B cell (primary cell): ENCODE results near the gene MLIP. TPM values are rescaled to one million over a fixed set of nuclear protein-coding genes. Genes with fewer than 3 reads are reported as not detected.

Experiments used
- ATAC-seq: fragments of 200-7000 bp; cut with Tn5 transposase; one replicate; pipeline ENCODE4 v1.10.0; 2021; ENCODE audit warnings: low read depth, mild to moderate bottlenecking, moderate number of reproducible peaks, moderate library complexity
- CTCF ChIA-PET: fragments of 350-600 bp; sonication (Branson Sonifier 250); formaldehyde crosslinking; loops from one replicate; lab custom pipeline; 2021; ENCODE audit warnings: antibody characterized with exemption, inconsistent platforms; lab: Charles Lee
- POLR2A ChIA-PET: fragments of 350-600 bp; sonication (Branson Sonifier 250); formaldehyde crosslinking; loops from one replicate; lab custom pipeline; 2021; ENCODE audit warnings: antibody characterized with exemption; lab: Charles Lee
- DNase-seq: peaks from one replicate; pipeline ENCODE4 v3.0.0; 2013
- H2AFZ ChIP-seq: 2 replicates; pipeline ENCODE4 v1.6.1; 2012; ENCODE audit warnings: mild to moderate bottlenecking, low read depth, low read length; ENCODE audit not compliant: insufficient read depth, poor library complexity, severe bottlenecking
- H3K27ac ChIP-seq, 2 donors: 1 replicate in 1 of 2; 2 replicates in 1 of 2; pipeline ENCODE4 v1.5.1; 2012 to 2013; ENCODE audit warnings: low read length in 2 of 2, mild to moderate bottlenecking in 2 of 2, moderate library complexity in 1 of 2
- H3K27me3 ChIP-seq, 4 experiments: fragments of 200-600 bp in 1 of 4; sonication (generic) in 1 of 4; replicated peaks in 1 of 4; 1 replicate in 2 of 4; 2 replicates in 2 of 4; pipeline versions ENCODE4 v1.6.1 to v1.7.0; 2013 to 2016; ENCODE audit warnings: low read length in 3 of 4, mild to moderate bottlenecking in 2 of 4, mixed read lengths in 1 of 4, moderate library complexity in 1 of 4; ENCODE audit not compliant: insufficient read depth in 4 of 4, control insufficient read depth in 3 of 4; ENCODE audit errors: control extremely low read depth in 1 of 4
- H3K36me3 ChIP-seq, 2 experiments: replicated peaks in 1 of 2; 1 replicate in 1 of 2; 2 replicates in 1 of 2; pipeline versions ENCODE4 v1.6.1 to v1.7.1; 2013; ENCODE audit warnings: low read length in 1 of 2; ENCODE audit not compliant: insufficient read depth in 2 of 2, control insufficient read depth in 1 of 2; ENCODE audit errors: control extremely low read depth in 1 of 2, extremely low read depth in 1 of 2
- H3K4me1 ChIP-seq, 2 donors: fragments of 200-600 bp in 1 of 2; sonication (generic) in 1 of 2; 1 replicate in 1 of 2; 2 replicates in 1 of 2; pipeline versions ENCODE4 v1.5.1 to v1.6.1; 2013 to 2017; ENCODE audit warnings: low read length in 2 of 2; ENCODE audit not compliant: control insufficient read depth in 2 of 2, insufficient read depth in 2 of 2
- H3K4me2 ChIP-seq: replicated peaks from 2 replicates; pipeline ENCODE3; 2012; ENCODE audit warnings: mild to moderate bottlenecking, low read depth, low read length; ENCODE audit not compliant: poor library complexity, severe bottlenecking
- H3K4me3 ChIP-seq, 5 experiments: fragments of 200-600 bp in 1 of 5; sonication (generic) in 1 of 5; 1 replicate in 3 of 5; 2 replicates in 2 of 5; pipeline versions ENCODE4 v1.5.1 to v1.7.0; 2011 to 2016; ENCODE audit warnings: low read length in 4 of 5, mild to moderate bottlenecking in 4 of 5, low read depth in 2 of 5, control low read depth in 1 of 5, moderate library complexity in 1 of 5; ENCODE audit not compliant: insufficient read depth in 1 of 5; ENCODE audit errors: control extremely low read depth in 1 of 5, extremely low read depth in 1 of 5
- H3K79me2 ChIP-seq: fragments of 200-600 bp; sonication (generic); one replicate; pipeline ENCODE4 v1.6.0; 2016; ENCODE audit warnings: low read length; ENCODE audit not compliant: control insufficient read depth, insufficient read depth
- H3K9ac ChIP-seq: fragments of 200-600 bp; sonication (generic); 2 replicates; pipeline ENCODE4 v1.6.1; 2017; ENCODE audit warnings: mild to moderate bottlenecking, low read length, moderate library complexity
- H3K9me3 ChIP-seq, 3 donors: one replicate each; pipeline versions ENCODE4 v1.6.1 to v1.7.1; 2013; ENCODE audit warnings: low read length in 2 of 3; ENCODE audit not compliant: control insufficient read depth in 2 of 3, insufficient read depth in 1 of 3; ENCODE audit errors: control extremely low read depth in 1 of 3
- H4K20me1 ChIP-seq: 2 replicates; pipeline ENCODE4 v1.6.0; 2012; ENCODE audit warnings: mild to moderate bottlenecking, low read length; ENCODE audit not compliant: insufficient read depth, control insufficient read depth, poor library complexity, severe bottlenecking
- H3K27ac Mint-ChIP-seq: one replicate; pipeline ENCODE4 v1.8.0; 2021; ENCODE audit warnings: mixed read lengths
- H3K27me3 Mint-ChIP-seq: one replicate; pipeline ENCODE4 v1.8.0; 2021; ENCODE audit warnings: mixed read lengths
- H3K4me1 Mint-ChIP-seq: one replicate; pipeline ENCODE4 v1.8.0; 2021; ENCODE audit warnings: mixed read lengths
- H3K4me3 Mint-ChIP-seq: one replicate; pipeline ENCODE4 v1.8.0; 2021; ENCODE audit warnings: mixed read lengths
- H3K9me3 Mint-ChIP-seq: one replicate; pipeline ENCODE4 v1.8.0; 2022; ENCODE audit warnings: mixed read lengths; ENCODE audit not compliant: insufficient read depth
- CTCF ChIP-seq: fragments of 200-600 bp; IDR thresholded peaks from one replicate; pipeline ENCODE4 v1.8.0; 2022; ENCODE audit warnings: antibody characterized with exemption, mild to moderate bottlenecking
- EZH2 ChIP-seq: IDR thresholded peaks from 2 replicates; pipeline ENCODE4 v1.6.1; 2012; ENCODE audit warnings: borderline replicate concordance, low read depth, mild to moderate bottlenecking, moderate library complexity, low read length; ENCODE audit not compliant: insufficient read depth, poor library complexity, severe bottlenecking
- intact Hi-C: fragments of 100-400 bp; cut with micrococcal nuclease; formaldehyde crosslinking; loops from one replicate; pipeline ENCODE4 v1.10.0; 2022
- polyA plus RNA-seq: library from polyadenylated mRNA; depleted of rRNA; stranded (reverse); fragments of >200 nt; gene quantifications from 2 replicates; pipeline ENCODE4 v1.2.3, GENCODE V29; 2012
- total RNA-seq, 2 donors: library from RNA; stranded (reverse); fragments of 120-200 nt in 1 of 2; gene quantifications; 1 replicate in 1 of 2; 2 replicates in 1 of 2; pipeline versions ENCODE4 v1.2.3 to v1.2.4, GENCODE V29; 2013 to 2022

MLIP gene
- total and polyA plus RNA-seq, 2 donors (not counting 1 experiment from before 2014, with no cell fraction given) = not detected

- TF ChIP-seq CTCF = no peak
- no peak for TF ChIP-seq EZH2
- no peaks in the 10 kb centered on the region for H3K36me3 ChIP-seq
- no peak overlapping the region for H3K9ac ChIP-seq
- H3K79me2 ChIP-seq = no peaks in the 10 kb centered on the region
- H3K27ac ChIP-seq = no peak overlapping the region
- no peaks in the 10 kb centered on the region for H3K4me1 Mint-ChIP-seq
- H3K27me3 ChIP-seq = no peaks in the 10 kb centered on the region
- ChIA-PET POLR2A (no interaction called here), CTCF (no interaction called here)
- H3K4me2 ChIP-seq = no peak overlapping the region
- H3K4me3 ChIP-seq = no peak overlapping the region
- ATAC-seq (no peak), DNase-seq (no peak)
- H3K9me3 ChIP-seq = peaks cover 0 to 2% (median 0%) of the 10 kb centered on the region in 3 donors
- no peaks in the 10 kb centered on the region for H3K9me3 Mint-ChIP-seq
- H3K27me3 Mint-ChIP-seq = no peaks in the 10 kb centered on the region
- no peak overlapping the region for H2AFZ ChIP-seq
- no peaks in the 10 kb centered on the region for H3K4me1 ChIP-seq
- no peaks in the 10 kb centered on the region for H4K20me1 ChIP-seq
- intact Hi-C loops = no loop called here
- no peak overlapping the region for H3K4me3 Mint-ChIP-seq
- no peak overlapping the region for H3K27ac Mint-ChIP-seq
These were observed 46.2 kb downstream of the MLIP start for GRCh38 chr6:54157405-54157804.

- Histone ChIP-seq H2AFZ (no peak overlapping the region), H4K20me1 (no peaks in the 10 kb centered on the region), H3K27ac (no peak overlapping the region), H3K9me3 (no peaks in the 10 kb centered on the region), H3K9ac (no peak overlapping the region), H3K27me3 (no peaks in the 10 kb centered on the region), H3K4me3 (no peak overlapping the region), H3K4me2 (no peak overlapping the region), H3K4me1 (no peaks in the 10 kb centered on the region), H3K36me3 (no peaks in the 10 kb centered on the region), H3K79me2 (no peaks in the 10 kb centered on the region)
- Mint-ChIP-seq H3K27me3 (no peaks in the 10 kb centered on the region), H3K9me3 (peaks cover 2% of the 10 kb centered on the region), H3K4me3 (no peak overlapping the region), H3K4me1 (no peaks in the 10 kb centered on the region), H3K27ac (no peak overlapping the region)
- TF ChIP-seq EZH2 (no peak), CTCF (no peak)
- ATAC-seq (no peak), DNase-seq (no peak)
- intact Hi-C loops = no loop called here
- ChIA-PET POLR2A (no interaction called here), CTCF (no interaction called here)
These were observed 61.8 kb downstream of the MLIP start for GRCh38 chr6:54173089-54173488.
